Esophagus squamous epithelium (tissue), 4 donors: ENCODE results near the gene CDKN2A.

Experiments
- CTCF ChIP-seq, 6 experiments: fragments of 450-650 bp in 4 of 6; fragments of 200-600 bp in 2 of 6; sonication (generic) in 2 of 6; IDR thresholded peaks; one replicate each; pipeline ENCODE4 v1.5.1; 2016 to 2019; ENCODE audit warnings: antibody characterized with exemption in 6 of 6, mild to moderate bottlenecking in 4 of 6, moderate library complexity in 4 of 6
- POLR2A ChIP-seq, 4 donors: fragments of 450-650 bp; IDR thresholded peaks; one replicate each; pipeline ENCODE4 v1.6.1; 2017; ENCODE audit warnings: antibody characterized with exemption in 4 of 4, mild to moderate bottlenecking in 4 of 4, moderate library complexity in 3 of 4

GRCh38 chr9:21969951-21970799 lies 24.0 kb downstream of the CDKN2A start:
- no peak for TF ChIP-seq CTCF (IDR thresholded peaks at IDR 0.05)
- TF ChIP-seq POLR2A (IDR thresholded peaks at IDR 0.05): no peak
